Measurements from ENCODE around the gene RAP2B.
"Not testable (repeated sequence)": the region's sequence is repeated elsewhere in the genome, so short reads cannot be mapped to it uniquely, and the experiment has no call there.

RAP2B gene

GRCh38 chr3:153161714-153162512 lies at the start of gene RAP2B:
RAP2B (plus strand) TSS chr3:153162226; CDS start chr3:153162694, 468 bp downstream.
- DNase-seq = peak; percentile 86 to 96

- DNase-seq = no peak
Measured at GRCh38 chr3:153113541-153113940, 48.5 kb upstream of the RAP2B start.

- not testable (repeated sequence) for DNase-seq
Measured at GRCh38 chr3:153114270-153114669, 47.8 kb upstream of the RAP2B start.

- DNase-seq = no peak
Measured at GRCh38 chr3:153115326-153115725, 46.7 kb upstream of the RAP2B start.

- no peak for DNase-seq
Measured at GRCh38 chr3:153127788-153128187, 34.2 kb upstream of the RAP2B start.

GRCh38 chr3:153129426-153129825 lies 32.6 kb upstream of the RAP2B start:
- no peak for DNase-seq

GRCh38 chr3:153129866-153130265 lies 32.2 kb upstream of the RAP2B start:
- no peak for DNase-seq

- DNase-seq = no peak
Measured at GRCh38 chr3:153130312-153130977, 31.6 kb upstream of the RAP2B start.

- no peak for DNase-seq
Measured at GRCh38 chr3:153137626-153138025, 24.4 kb upstream of the RAP2B start.

GRCh38 chr3:153138276-153139210 lies 23.5 kb upstream of the RAP2B start:
- no peak for DNase-seq

- no peak for DNase-seq
Measured at GRCh38 chr3:153142961-153143360, 19.1 kb upstream of the RAP2B start.

GRCh38 chr3:153144071-153144470 lies 18.0 kb upstream of the RAP2B start:
- no peak for DNase-seq

GRCh38 chr3:153144779-153145178 lies 17.2 kb upstream of the RAP2B start:
- no peak for DNase-seq

GRCh38 chr3:153145454-153145853 lies 16.6 kb upstream of the RAP2B start:
- no peak for DNase-seq

- DNase-seq = no peak
Measured at GRCh38 chr3:153146191-153147053, 15.6 kb upstream of the RAP2B start.

GRCh38 chr3:153150991-153151390 lies 11.0 kb upstream of the RAP2B start:
- DNase-seq = no peak

- not testable (repeated sequence) for DNase-seq
Measured at GRCh38 chr3:153155786-153156185, 6.2 kb upstream of the RAP2B start.

GRCh38 chr3:153158189-153158588 lies 3.8 kb upstream of the RAP2B start:
- DNase-seq = no peak

GRCh38 chr3:153158961-153159735 lies 2.9 kb upstream of the RAP2B start:
- DNase-seq = no peak

GRCh38 chr3:153159771-153160397 lies 2.1 kb upstream of the RAP2B start:
- no peak for DNase-seq
